ENCODE results near the gene DNAJB11. TPM values are rescaled to one million over a fixed set of nuclear protein-coding genes. Genes with fewer than 3 reads are reported as not detected.
A peak's percentile ranks its signal among the peaks of the same experiment; 100 is the strongest.

DNAJB11 gene
- total RNA-seq, 1 donor from 2014 or later = 34.6 TPM

DNA sequence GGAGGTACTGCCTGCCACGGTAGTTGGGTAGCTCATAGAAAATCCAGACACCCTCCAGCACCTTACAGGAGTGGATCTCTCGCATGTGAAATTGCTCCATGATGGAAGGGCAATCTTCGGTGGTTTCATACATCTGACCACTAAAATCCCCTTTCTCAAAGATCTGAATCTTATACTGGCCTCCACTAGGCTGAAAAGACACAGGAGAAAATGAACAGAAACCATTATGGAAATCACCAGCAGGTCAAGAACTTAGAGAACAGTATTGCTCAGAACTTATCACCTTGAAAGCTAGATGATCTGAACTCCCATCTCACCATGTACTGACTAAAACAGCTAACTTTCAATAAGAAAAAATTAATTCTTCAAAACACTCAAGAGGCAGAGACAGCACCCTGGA lies 31.7 kb upstream of the DNAJB11 start:
- no peaks in the 10 kb centered on the region for H3K4me1 ChIP-seq
- H3K36me3 ChIP-seq = peaks cover 0 to 4% of the 10 kb centered on the region in 2 donors
- TF ChIP-seq POLR2AphosphoS5 (IDR thresholded peaks at IDR 0.05; ENCODE audit: insufficient read depth in 1 of 2, low read depth in 1 of 2) (no peak), POLR2A (IDR thresholded peaks at IDR 0.05) (no peak)
- TF ChIP-seq, protein P1, sequence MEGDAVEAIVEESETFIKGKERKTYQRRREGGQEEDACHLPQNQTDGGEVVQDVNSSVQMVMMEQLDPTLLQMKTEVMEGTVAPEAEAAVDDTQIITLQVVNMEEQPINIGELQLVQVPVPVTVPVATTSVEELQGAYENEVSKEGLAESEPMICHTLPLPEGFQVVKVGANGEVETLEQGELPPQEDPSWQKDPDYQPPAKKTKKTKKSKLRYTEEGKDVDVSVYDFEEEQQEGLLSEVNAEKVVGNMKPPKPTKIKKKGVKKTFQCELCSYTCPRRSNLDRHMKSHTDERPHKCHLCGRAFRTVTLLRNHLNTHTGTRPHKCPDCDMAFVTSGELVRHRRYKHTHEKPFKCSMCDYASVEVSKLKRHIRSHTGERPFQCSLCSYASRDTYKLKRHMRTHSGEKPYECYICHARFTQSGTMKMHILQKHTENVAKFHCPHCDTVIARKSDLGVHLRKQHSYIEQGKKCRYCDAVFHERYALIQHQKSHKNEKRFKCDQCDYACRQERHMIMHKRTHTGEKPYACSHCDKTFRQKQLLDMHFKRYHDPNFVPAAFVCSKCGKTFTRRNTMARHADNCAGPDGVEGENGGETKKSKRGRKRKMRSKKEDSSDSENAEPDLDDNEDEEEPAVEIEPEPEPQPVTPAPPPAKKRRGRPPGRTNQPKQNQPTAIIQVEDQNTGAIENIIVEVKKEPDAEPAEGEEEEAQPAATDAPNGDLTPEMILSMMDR (IDR thresholded peaks at IDR 0.05) = no peak
- no peaks in the 10 kb centered on the region for H3K27me3 ChIP-seq
- H3K4me3 ChIP-seq = no peak overlapping the region
- intact Hi-C loops (cut with DNase I) = loop anchor here (10.0 kb wide), 1 partner anchor 274 kb away; no protein-coding TSS in a partner anchor
- DNase-seq (ENCODE audit: extremely low spot score in 2 of 2) = no peak
- no peak overlapping the region for H3K27ac ChIP-seq
- no peaks in the 10 kb centered on the region for H3K9me3 ChIP-seq

DNA sequence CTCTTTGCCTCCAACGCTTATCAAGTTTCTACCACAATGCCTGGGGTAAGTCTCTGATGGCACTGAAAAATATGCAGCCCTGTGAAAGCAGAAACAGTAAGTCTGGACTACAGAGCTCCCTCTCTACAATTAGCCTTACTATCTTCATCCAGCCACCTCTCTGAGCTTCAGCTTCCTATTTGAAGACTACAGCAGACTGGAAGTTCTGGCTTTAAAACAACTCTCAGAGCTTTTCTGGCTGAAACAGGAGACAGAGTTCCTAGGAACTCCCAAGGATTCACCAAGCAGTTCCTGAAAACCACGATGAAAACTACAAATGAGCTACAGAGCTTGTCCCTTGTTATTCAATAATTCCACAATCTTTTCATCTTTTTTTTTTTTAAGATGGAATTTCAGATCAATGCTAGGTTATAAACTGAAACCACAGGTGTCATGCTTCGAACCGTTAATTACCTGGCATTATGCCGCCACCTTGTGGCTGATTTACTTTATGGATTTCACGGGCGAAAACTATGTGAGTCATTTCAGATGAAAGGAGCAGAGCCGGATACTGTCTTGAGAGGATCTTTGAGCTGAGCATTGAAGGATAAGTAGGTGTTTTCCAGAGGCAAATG lies 30.2 kb upstream of the DNAJB11 start:
- TF ChIP-seq, protein P1 (IDR thresholded peaks at IDR 0.05) = peak; percentile 23 to 75 (median 54)
- TF ChIP-seq POLR2AphosphoS5 (IDR thresholded peaks at IDR 0.05; ENCODE audit: insufficient read depth in 1 of 2, low read depth in 1 of 2) (peak in 1 of 2 donors; percentile 67), POLR2A (IDR thresholded peaks at IDR 0.05) (no peak)
- H3K27ac ChIP-seq = no peak overlapping the region
- no peak overlapping the region for H3K4me3 ChIP-seq
- peaks cover 0 to 4% of the 10 kb centered on the region in 2 donors for H3K36me3 ChIP-seq
- no peaks in the 10 kb centered on the region for H3K4me1 ChIP-seq
- no peaks in the 10 kb centered on the region for H3K27me3 ChIP-seq
- no peaks in the 10 kb centered on the region for H3K9me3 ChIP-seq
- intact Hi-C loops (cut with DNase I) = loop anchor here (5.0 kb wide), 1 partner anchor 553 kb away; no protein-coding TSS in a partner anchor
- no peak for DNase-seq (ENCODE audit: extremely low spot score in 2 of 2)

DNA sequence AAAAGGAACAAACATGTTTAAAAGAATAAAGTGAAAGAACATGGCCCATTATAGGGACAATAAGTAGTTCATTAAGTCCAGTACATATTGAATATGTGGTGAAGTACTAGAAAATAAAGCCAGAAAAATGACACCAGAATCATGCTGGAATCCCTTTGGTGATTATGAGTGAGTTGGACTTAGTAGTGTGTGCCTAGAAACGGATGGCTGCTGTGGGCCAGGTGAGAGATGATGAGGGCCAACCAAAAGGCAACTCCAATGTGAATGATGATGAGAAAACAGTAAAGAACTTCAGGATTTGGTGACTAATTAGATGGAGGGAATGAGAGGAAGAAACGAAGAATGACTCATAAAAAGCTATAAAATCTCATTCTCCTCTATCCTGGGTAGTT lies 29.7 kb upstream of the DNAJB11 start:
- Histone ChIP-seq H3K27ac (no peak overlapping the region), H3K36me3 (peaks cover 0 to 4% of the 10 kb centered on the region in 2 donors), H3K9me3 (no peaks in the 10 kb centered on the region), H3K4me3 (no peak overlapping the region), H3K27me3 (no peaks in the 10 kb centered on the region), H3K4me1 (no peaks in the 10 kb centered on the region)
- no peak for DNase-seq (ENCODE audit: extremely low spot score in 2 of 2)
- TF ChIP-seq POLR2AphosphoS5 (IDR thresholded peaks at IDR 0.05; ENCODE audit: insufficient read depth in 1 of 2, low read depth in 1 of 2) (no peak), POLR2A (IDR thresholded peaks at IDR 0.05) (no peak)
- TF ChIP-seq, protein P1 (IDR thresholded peaks at IDR 0.05) = no peak
- intact Hi-C loops (cut with DNase I) = loop anchor here (5.0 kb wide), 1 partner anchor 554 kb away; no protein-coding TSS in a partner anchor

DNA sequence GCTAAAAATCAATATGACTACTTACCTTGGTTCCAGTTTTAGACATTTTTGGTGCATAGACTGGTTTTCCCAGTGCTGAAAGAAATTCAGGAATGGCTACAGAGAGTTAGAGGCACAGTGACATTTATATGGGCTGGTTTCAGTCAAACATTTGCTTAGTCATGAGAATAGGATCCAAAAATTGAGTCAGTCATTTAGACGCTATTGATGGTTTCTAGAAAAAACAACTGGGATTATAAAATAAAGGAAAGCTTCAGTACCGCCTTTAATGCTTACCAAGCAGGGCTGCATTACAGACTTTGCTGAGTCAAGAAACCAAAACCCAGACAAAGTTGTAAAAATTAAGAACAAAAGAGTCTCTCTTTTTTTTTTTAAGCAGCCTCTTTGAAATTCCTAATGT lies 26.2 kb upstream of the DNAJB11 start, which contains the start of gene CRYGS:
CRYGS (minus strand) TSS at position 100 of the 400 bp plus-strand sequence; CDS start at position 46, 54 bp downstream.
- no peak within 1 kb of the TSS for H3K4me3 ChIP-seq
- H3K27ac ChIP-seq = no peak within 1 kb of the TSS
- peaks cover 0 to 8% of the 10 kb centered on the region in 2 donors for H3K36me3 ChIP-seq
- intact Hi-C loops (cut with DNase I) = loop anchor here (5.0 kb wide), 1 partner anchor 557 kb away; no protein-coding TSS in a partner anchor
- TF ChIP-seq POLR2A (IDR thresholded peaks at IDR 0.05) = no peak
- TF ChIP-seq, protein P1 (IDR thresholded peaks at IDR 0.05) = no peak
- TF ChIP-seq POLR2AphosphoS5 (IDR thresholded peaks at IDR 0.05; ENCODE audit: insufficient read depth in 1 of 2, low read depth in 1 of 2) = no peak
- H3K27me3 ChIP-seq = no peaks in the 10 kb centered on the region
- DNase-seq (ENCODE audit: extremely low spot score in 2 of 2) = no peak
- no peaks in the 10 kb centered on the region for H3K4me1 ChIP-seq
- no peaks in the 10 kb centered on the region for H3K9me3 ChIP-seq

DNA sequence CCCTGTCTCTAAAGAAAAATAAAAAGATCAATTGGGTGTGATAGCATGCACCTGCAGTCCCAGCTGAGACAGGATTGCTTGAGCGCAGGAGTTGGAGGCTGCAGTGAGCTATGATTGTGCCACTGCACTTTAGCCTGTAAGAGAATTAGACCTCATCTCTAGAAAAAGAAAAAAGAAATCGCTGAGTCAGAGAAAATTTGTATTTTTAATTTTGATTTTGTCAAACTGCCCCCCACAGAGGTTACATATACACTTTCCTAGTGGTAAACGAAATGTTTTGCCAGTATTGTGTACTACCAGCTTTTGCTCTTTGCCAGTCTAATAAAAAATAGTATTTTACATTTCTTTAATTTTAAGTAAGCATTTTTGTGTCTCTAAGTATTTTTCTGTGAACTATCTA lies 21.0 kb upstream of the DNAJB11 start:
- Histone ChIP-seq H3K4me1 (no peaks in the 10 kb centered on the region), H3K27me3 (no peaks in the 10 kb centered on the region), H3K36me3 (peaks cover 0 to 30% of the 10 kb centered on the region in 2 donors), H3K27ac (no peak overlapping the region), H3K9me3 (no peaks in the 10 kb centered on the region), H3K4me3 (no peak overlapping the region)
- no peak for DNase-seq (ENCODE audit: extremely low spot score in 2 of 2)
- intact Hi-C loops (cut with DNase I) = no loop called here
- no peak for TF ChIP-seq POLR2AphosphoS5 (IDR thresholded peaks at IDR 0.05; ENCODE audit: insufficient read depth in 1 of 2, low read depth in 1 of 2)
- no peak for TF ChIP-seq POLR2A (IDR thresholded peaks at IDR 0.05)
- TF ChIP-seq, protein P1 (IDR thresholded peaks at IDR 0.05) = no peak

Data from vagina (tissue), 2 donors.